ENCODE measurements around the gene GLIS1. TPM values are rescaled to one million over a fixed set of nuclear protein-coding genes. Genes with fewer than 3 reads are reported as not detected.

The GLIS1 gene
- total RNA-seq, 1 donor from 2014 or later, result not detected

- intact Hi-C loops (cut with micrococcal nuclease), result no loop called here
- no peaks in the 10 kb centered on the region for H3K27me3 Mint-ChIP-seq
- H3K4me1 Mint-ChIP-seq, result no peaks in the 10 kb centered on the region
- no peak overlapping the region for H3K27ac Mint-ChIP-seq
- no peak overlapping the region for H3K4me3 Mint-ChIP-seq
- ATAC-seq (ENCODE audit: low read depth) (no peak), DNase-seq (no peak)
- peaks cover 5% of the 10 kb centered on the region for H3K9me3 Mint-ChIP-seq
- TF ChIP-seq, protein P1, sequence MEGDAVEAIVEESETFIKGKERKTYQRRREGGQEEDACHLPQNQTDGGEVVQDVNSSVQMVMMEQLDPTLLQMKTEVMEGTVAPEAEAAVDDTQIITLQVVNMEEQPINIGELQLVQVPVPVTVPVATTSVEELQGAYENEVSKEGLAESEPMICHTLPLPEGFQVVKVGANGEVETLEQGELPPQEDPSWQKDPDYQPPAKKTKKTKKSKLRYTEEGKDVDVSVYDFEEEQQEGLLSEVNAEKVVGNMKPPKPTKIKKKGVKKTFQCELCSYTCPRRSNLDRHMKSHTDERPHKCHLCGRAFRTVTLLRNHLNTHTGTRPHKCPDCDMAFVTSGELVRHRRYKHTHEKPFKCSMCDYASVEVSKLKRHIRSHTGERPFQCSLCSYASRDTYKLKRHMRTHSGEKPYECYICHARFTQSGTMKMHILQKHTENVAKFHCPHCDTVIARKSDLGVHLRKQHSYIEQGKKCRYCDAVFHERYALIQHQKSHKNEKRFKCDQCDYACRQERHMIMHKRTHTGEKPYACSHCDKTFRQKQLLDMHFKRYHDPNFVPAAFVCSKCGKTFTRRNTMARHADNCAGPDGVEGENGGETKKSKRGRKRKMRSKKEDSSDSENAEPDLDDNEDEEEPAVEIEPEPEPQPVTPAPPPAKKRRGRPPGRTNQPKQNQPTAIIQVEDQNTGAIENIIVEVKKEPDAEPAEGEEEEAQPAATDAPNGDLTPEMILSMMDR (IDR thresholded peaks at IDR 0.05), result no peak
- no peaks in the 10 kb centered on the region for H3K36me3 Mint-ChIP-seq (ENCODE audit: low read depth)
- CTCF ChIA-PET, result no interaction called here
- POLR2A ChIA-PET, result no interaction called here
These were observed 122.5 kb downstream of the GLIS1 start for GRCh38 chr1:53616511-53616910.

GRCh38 chr1:53615101-53615500, 123.9 kb downstream of the GLIS1 start:
- CTCF ChIA-PET, result no interaction called here
- H3K9me3 Mint-ChIP-seq, result peaks cover 13% of the 10 kb centered on the region
- TF ChIP-seq, protein P1 (IDR thresholded peaks at IDR 0.05), result no peak
- peaks cover 2% of the 10 kb centered on the region for H3K36me3 Mint-ChIP-seq (ENCODE audit: low read depth)
- H3K4me1 Mint-ChIP-seq, result no peaks in the 10 kb centered on the region
- no peak overlapping the region for H3K4me3 Mint-ChIP-seq
- ATAC-seq (ENCODE audit: low read depth) (no peak), DNase-seq (no peak)
- H3K27me3 Mint-ChIP-seq, result no peaks in the 10 kb centered on the region
- intact Hi-C loops (cut with micrococcal nuclease), result no loop called here
- POLR2A ChIA-PET, result no interaction called here
- no peak overlapping the region for H3K27ac Mint-ChIP-seq

DNA sequence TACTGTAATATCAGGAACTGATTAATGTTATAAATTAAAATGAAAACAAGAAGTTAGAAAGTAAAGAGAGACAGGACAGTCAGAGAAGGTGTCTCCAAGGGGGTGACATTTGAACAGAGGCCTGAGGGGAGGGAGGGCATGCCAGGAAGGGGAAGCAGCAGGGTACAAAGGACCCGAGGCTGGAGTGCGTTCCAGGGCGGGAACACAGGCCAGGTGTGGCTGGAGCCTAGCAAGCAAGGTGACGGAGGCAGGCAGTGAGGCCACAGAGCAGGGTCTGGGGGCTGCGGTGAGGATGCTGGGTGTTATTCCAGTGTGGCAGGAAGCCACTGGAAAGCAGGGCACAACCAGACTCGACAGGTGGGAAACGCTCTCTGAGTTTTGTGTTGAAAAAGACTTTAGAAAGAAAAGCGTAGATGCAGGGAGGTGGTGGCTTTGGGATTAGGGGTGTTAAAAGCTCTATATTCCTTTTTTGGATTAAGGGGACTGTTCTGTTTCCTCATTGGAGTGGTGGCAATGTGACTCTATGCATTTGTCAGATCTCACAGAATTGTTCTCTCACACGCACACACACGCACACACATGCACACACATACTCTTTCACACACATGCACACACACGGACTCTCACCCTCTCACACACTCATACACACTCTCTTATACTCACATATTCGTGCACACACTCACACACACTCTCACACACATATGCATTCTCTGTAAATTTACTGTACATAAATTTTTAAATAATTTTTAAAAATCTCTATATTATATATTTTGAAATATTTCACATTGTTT, 124.5 kb downstream of the GLIS1 start:
- intact Hi-C loops (cut with micrococcal nuclease), result no loop called here
- TF ChIP-seq, protein P1 (IDR thresholded peaks at IDR 0.05), result no peak
- CTCF ChIA-PET, result no interaction called here
- POLR2A ChIA-PET, result no interaction called here
- peaks cover 2% of the 10 kb centered on the region for H3K36me3 Mint-ChIP-seq (ENCODE audit: low read depth)
- no peak for DNase-seq
- H3K4me3 Mint-ChIP-seq, result no peak overlapping the region
- H3K27ac Mint-ChIP-seq, result no peak overlapping the region
- H3K9me3 Mint-ChIP-seq, result peaks cover 15% of the 10 kb centered on the region
- no peaks in the 10 kb centered on the region for H3K27me3 Mint-ChIP-seq
- H3K4me1 Mint-ChIP-seq, result no peaks in the 10 kb centered on the region
- ATAC-seq (ENCODE audit: low read depth), result no peak

GRCh38 chr1:53608676-53609075, 130.3 kb downstream of the GLIS1 start:
- POLR2A ChIA-PET, result no interaction called here
- no peak for DNase-seq
- H3K27ac Mint-ChIP-seq, result no peak overlapping the region

GRCh38 chr1:53608071-53608470, 130.9 kb downstream of the GLIS1 start:
- ATAC-seq (ENCODE audit: low read depth) (no peak), DNase-seq (no peak)
- Mint-ChIP-seq H3K9me3 (peaks cover 15% of the 10 kb centered on the region), H3K27me3 (no peaks in the 10 kb centered on the region), H3K27ac (no peak overlapping the region), H3K36me3 (ENCODE audit: low read depth) (peaks cover 2% of the 10 kb centered on the region), H3K4me3 (no peak overlapping the region), H3K4me1 (no peaks in the 10 kb centered on the region)
- TF ChIP-seq, protein P1 (IDR thresholded peaks at IDR 0.05), result no peak
- POLR2A ChIA-PET, result no interaction called here
- intact Hi-C loops (cut with micrococcal nuclease), result no loop called here
- CTCF ChIA-PET, result no interaction called here

More at GRCh38 chr1:53608676-53609075, 130.3 kb downstream of the GLIS1 start:
- TF ChIP-seq, protein P1 (IDR thresholded peaks at IDR 0.05), result no peak
- CTCF ChIA-PET, result no interaction called here
- intact Hi-C loops (cut with micrococcal nuclease), result no loop called here
- H3K27me3 Mint-ChIP-seq, result no peaks in the 10 kb centered on the region
- H3K36me3 Mint-ChIP-seq (ENCODE audit: low read depth), result peaks cover 2% of the 10 kb centered on the region
- H3K4me3 Mint-ChIP-seq, result no peak overlapping the region
- ATAC-seq (ENCODE audit: low read depth), result no peak
- H3K4me1 Mint-ChIP-seq, result no peaks in the 10 kb centered on the region
- H3K9me3 Mint-ChIP-seq, result peaks cover 15% of the 10 kb centered on the region
